GM15510 (cell line): Measurements from ENCODE around the gene NCR2.

Experiments used
- POLR2A ChIP-seq: IDR thresholded peaks from 3 replicates; pipeline ENCODE4 v1.6.1; 2011; ENCODE audit warnings: borderline replicate concordance; ENCODE audit not compliant: insufficient read length; ENCODE audit errors: extremely low read depth

The NCR2 gene

GRCh38 chr6:41370488-41371111, 35.2 kb downstream of the NCR2 start:
- no peak for TF ChIP-seq POLR2A

GRCh38 chr6:41371461-41371991, 36.1 kb downstream of the NCR2 start:
- no peak for TF ChIP-seq POLR2A

- TF ChIP-seq POLR2A = no peak
Measured at GRCh38 chr6:41371992-41372831, 36.8 kb downstream of the NCR2 start.

- no peak for TF ChIP-seq POLR2A
Measured at GRCh38 chr6:41372832-41373626, 37.6 kb downstream of the NCR2 start.

DNA sequence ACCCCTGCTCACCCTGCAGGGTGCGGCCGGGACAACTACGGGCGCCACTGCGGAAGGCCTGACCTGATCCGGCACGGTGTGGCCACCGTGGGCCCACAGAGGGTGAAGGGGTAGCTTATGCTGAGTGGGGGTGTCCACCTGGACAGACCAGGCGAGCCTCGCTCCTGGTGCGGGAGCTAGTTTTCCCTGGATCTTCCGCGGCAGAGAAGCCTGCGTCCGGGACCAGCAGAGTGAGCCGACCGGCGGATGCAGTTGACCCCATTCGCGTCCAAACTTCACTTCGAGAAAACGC, 38.2 kb downstream of the NCR2 start:
- no peak for TF ChIP-seq POLR2A

DNA sequence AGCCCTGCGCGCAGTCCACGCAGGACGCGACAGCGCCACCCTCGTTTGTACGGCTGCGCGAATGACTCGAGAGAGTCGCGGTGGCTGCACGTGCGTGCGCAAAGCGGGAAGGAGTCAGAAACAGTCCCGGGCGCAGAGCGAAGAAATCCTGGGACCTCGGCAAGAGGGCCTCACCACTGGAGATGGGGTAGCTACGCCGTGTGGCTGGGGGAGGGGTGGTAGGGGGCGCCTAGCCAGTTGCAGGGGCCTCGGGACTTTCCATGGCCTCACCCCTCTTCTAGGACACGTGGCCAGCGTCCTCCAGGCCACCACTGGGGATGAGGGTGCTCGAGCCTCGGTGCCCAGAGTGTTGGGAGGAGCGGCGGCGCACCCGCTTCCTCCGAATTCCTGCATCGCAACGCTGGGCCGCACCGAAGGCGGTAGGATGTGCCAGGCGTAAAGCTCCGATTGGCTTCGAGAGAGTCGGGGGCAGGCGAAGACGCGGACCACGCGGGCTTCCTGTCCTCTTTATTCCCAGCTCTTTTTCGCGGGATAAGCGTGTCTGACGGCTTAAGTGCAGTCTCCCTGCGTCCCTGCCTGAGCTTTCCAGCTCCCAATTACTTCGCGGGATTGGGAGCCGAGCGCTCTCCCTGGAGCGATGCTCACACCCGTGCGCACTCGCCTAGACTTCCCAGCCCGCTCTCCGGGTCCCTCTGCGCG, 38.7 kb downstream of the NCR2 start:
- no peak for TF ChIP-seq POLR2A

DNA sequence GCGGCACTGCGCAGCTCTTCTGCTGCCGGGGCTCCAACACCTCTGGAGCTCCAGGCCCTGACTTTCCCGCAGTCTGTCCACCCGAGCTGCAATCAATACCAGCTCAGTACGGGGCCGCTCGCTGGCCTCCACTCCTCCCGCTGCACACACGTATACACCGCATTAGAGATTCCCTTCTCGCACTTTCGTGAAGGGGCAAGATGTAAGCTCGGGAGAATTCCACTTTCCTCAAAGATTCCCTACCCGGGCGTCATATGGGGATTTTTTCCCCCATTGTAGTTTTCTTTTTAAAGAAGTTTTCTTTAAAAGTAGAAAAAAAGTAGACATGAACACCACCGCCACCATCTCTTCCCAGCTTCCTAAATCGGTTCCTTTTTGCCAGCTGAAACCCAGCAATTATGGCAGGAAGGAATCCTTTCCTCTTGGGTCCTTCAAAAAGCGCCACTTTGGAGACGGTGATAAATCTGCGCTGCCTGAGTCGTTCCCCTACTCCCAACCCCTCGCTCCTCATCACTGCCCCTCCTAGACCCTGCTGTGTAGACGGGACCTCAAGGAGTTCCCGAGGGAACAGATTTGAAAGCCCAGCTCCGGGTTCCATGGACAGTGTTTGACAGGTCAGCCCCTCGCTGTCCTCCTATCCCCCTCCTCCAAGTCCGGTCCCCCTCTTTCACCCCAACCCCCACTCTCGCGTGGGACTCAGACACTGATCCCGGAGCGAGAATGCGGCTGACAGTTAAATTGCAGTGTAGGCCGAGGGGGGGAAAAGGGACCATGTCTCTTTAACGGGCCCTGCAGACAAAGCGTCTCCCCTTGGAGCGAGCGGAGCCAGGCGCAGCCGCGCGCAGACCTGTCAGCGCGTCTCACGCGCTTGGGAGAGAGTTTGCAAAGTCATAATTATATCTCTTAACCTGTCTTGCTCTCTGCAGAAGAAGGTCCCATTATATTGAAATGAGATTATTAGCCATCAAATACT, 39.5 kb downstream of the NCR2 start:
- TF ChIP-seq POLR2A = no peak

GRCh38 chr6:41375598-41376151, 40.3 kb downstream of the NCR2 start:
- no peak for TF ChIP-seq POLR2A

- TF ChIP-seq POLR2A = no peak
Measured at GRCh38 chr6:41376176-41376575, 40.8 kb downstream of the NCR2 start.

DNA sequence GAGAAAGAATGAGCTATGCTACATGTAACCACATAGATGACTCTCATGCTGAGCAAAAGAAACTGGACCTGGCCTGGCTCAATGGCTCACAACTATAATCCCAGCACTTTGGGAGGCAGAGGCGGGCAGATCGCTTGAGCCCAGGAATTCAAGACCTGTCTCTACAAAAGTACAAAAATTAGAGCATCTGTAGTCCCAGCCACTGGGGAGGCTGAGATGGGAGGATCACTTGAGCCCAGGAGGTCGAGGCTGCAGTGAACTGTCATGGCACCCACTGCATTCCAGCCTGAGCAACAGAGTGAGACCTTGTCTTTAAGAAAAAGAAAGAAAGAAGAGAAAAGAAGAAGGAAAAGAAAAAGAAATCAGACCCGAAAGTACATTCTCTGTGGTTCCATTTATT, 41.7 kb downstream of the NCR2 start:
- TF ChIP-seq POLR2A = no peak

DNA sequence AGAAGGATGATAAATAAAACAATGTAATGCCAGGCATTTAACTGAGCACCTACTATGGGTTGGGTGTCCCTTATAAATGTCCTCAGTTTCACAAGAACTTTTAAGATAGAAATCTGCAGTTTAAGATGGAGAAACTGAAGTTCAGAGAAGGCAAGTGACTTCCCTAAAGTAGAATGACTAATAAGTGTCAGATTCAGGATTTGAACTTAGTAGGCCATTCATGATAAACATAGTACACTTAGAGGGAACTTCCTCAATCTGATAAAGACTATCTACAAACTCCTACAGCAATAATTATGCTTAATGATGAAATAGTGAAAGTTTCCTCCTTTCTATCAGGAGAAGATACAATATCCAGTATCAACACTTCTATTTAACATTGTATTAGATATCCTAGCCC, 43.9 kb downstream of the NCR2 start:
- no peak for TF ChIP-seq POLR2A

DNA sequence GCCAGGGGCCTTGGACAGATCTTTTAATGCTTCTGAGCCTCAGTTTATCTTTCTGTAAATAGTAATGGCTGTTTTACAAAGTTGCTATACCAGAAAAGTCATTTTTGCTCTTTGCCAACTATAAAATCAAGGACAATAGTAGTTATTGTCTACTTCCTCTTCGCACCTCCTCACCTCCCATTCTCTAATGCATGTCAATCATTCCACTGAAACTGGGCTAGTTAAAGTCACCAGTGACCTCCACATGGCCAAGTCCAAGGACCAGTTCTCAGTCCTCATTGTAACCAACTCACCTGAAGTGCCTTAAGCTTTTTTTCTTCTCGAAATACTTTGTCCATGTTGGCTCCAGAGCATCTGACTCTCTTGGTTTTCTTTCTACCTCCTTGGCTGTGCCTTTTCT, 51.2 kb downstream of the NCR2 start:
- TF ChIP-seq POLR2A = no peak

DNA sequence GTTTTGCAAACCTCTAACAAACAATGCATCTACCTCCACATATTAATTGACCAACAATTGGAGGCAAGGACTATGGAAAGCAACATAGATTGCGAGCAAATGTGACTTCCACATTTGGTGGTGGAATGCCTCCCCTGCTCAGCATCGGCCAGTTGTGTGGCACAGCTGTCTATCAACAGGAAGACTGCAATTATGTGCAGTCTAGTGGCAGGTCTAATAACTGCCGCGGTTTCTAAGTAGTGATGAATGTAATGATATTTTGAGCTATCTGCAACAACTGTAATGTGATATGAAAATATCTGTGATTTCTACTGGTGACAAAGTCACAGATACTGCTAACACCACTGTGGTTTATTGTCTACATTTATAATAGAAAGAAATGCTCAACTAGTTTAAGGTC, 56.8 kb downstream of the NCR2 start:
- TF ChIP-seq POLR2A = no peak
